OCI-LY3 (cell line): Measurements from ENCODE around the gene GNAQ.
A peak's percentile ranks its signal among the peaks of the same experiment; 100 is the strongest.

ENCODE experiments used
- H2AFZ ChIP-seq: fragments of 200-600, 300-600 bp; shearing (Covaris generic); 2 replicates; pipeline ENCODE4 v1.6.0; 2014; ENCODE audit warnings: antibody characterized with exemption, low read depth, low read length
- H3K27ac ChIP-seq: fragments of 200-600, 300-600 bp; sonication (generic); 2 replicates; pipeline ENCODE4 v1.5.1; 2014; ENCODE audit warnings: mild to moderate bottlenecking, low read length, moderate library complexity, mixed read lengths
- H3K27me3 ChIP-seq: fragments of 200-600, 300-600 bp; sonication (generic); 2 replicates; pipeline ENCODE4 v1.6.1; 2014; ENCODE audit warnings: low read depth, low read length, mixed read lengths
- H3K36me3 ChIP-seq: fragments of 200-600, 300-600 bp; sonication (generic); replicated peaks from 2 replicates; pipeline ENCODE3; 2014; ENCODE audit warnings: low read depth, low read length, mixed read lengths
- H3K4me1 ChIP-seq: fragments of 300-600, 200-600 bp; sonication (generic); 2 replicates; pipeline ENCODE4 v1.6.1; 2014; ENCODE audit warnings: low read length, mixed read lengths
- H3K4me2 ChIP-seq: fragments of 200-600, 300-600 bp; sonication (generic); 2 replicates; pipeline ENCODE4 v1.6.1; 2014; ENCODE audit warnings: low read length, mixed read lengths
- H3K4me3 ChIP-seq: fragments of 300-600, 200-600 bp; sonication (generic); 2 replicates; pipeline ENCODE4 v1.5.1; 2014; ENCODE audit warnings: antibody characterized with exemption, mild to moderate bottlenecking, low read length, moderate library complexity
- H3K79me2 ChIP-seq: fragments of 300-600, 200-600 bp; shearing (Covaris generic); 2 replicates; pipeline ENCODE4 v1.6.1; 2014; ENCODE audit warnings: mild to moderate bottlenecking, low read length, mixed read lengths
- H3K9ac ChIP-seq: fragments of 300-600, 200-600 bp; shearing (Covaris generic); 2 replicates; pipeline ENCODE4 v1.6.0; 2014; ENCODE audit warnings: mild to moderate bottlenecking, low read length, moderate library complexity
- H3K9me3 ChIP-seq: fragments of 200-600, 300-600 bp; shearing (Covaris generic); 2 replicates; pipeline ENCODE4 v1.6.1; 2014; ENCODE audit warnings: low read length, mixed read lengths; ENCODE audit not compliant: insufficient read depth
- H4K20me1 ChIP-seq: fragments of 200-600, 300-600 bp; sonication (generic); 2 replicates; pipeline ENCODE4 v1.6.1; 2016; ENCODE audit warnings: low read length, mixed read lengths; ENCODE audit not compliant: insufficient read depth
- EZH2phosphoT487 ChIP-seq: fragments of 200-600 bp; shearing (Covaris generic); IDR thresholded peaks from 2 replicates; pipeline ENCODE4 v1.6.1; 2018; ENCODE audit warnings: antibody characterized with exemption, mixed run types, low read depth
- TF ChIP-seq, protein P1 (sequence below): fragments of 200-600, 300-600 bp; sonication (generic); IDR thresholded peaks from 2 replicates; pipeline ENCODE4 v1.5.1; 2014; ENCODE audit warnings: antibody characterized with exemption, low read length, low read depth

Gene GNAQ

DNA sequence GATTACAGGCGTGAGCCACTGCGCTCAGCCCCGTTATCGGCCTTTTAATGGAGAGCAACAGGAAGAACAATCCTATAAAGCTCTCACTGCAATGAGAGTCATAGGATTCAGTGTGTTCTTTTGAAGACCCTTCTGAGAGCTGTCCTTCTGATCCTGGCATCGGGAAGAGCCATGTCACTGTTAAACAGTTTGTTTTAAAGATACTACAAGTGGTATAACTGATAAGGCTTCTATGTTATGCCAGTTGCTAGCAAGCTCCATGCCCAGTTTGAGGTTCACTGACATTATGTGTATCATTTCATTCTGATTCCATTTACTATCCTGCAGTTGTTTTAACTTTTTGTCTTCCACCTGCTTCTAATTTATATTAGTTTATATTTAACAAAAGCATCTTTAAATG, 55.8 kb downstream of the GNAQ start:
- Histone ChIP-seq H3K9me3 (no peaks in the 10 kb centered on the region), H3K4me1 (peaks cover 20% of the 10 kb centered on the region), H3K4me2 (no peak overlapping the region), H3K4me3 (no peak overlapping the region), H3K36me3 (no peaks in the 10 kb centered on the region), H3K27me3 (no peaks in the 10 kb centered on the region), H4K20me1 (no peaks in the 10 kb centered on the region), H3K9ac (no peak overlapping the region), H2AFZ (no peak overlapping the region), H3K79me2 (no peaks in the 10 kb centered on the region), H3K27ac (no peak overlapping the region)
- TF ChIP-seq, protein P1, sequence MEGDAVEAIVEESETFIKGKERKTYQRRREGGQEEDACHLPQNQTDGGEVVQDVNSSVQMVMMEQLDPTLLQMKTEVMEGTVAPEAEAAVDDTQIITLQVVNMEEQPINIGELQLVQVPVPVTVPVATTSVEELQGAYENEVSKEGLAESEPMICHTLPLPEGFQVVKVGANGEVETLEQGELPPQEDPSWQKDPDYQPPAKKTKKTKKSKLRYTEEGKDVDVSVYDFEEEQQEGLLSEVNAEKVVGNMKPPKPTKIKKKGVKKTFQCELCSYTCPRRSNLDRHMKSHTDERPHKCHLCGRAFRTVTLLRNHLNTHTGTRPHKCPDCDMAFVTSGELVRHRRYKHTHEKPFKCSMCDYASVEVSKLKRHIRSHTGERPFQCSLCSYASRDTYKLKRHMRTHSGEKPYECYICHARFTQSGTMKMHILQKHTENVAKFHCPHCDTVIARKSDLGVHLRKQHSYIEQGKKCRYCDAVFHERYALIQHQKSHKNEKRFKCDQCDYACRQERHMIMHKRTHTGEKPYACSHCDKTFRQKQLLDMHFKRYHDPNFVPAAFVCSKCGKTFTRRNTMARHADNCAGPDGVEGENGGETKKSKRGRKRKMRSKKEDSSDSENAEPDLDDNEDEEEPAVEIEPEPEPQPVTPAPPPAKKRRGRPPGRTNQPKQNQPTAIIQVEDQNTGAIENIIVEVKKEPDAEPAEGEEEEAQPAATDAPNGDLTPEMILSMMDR, result no peak
- no peak for TF ChIP-seq EZH2phosphoT487

DNA sequence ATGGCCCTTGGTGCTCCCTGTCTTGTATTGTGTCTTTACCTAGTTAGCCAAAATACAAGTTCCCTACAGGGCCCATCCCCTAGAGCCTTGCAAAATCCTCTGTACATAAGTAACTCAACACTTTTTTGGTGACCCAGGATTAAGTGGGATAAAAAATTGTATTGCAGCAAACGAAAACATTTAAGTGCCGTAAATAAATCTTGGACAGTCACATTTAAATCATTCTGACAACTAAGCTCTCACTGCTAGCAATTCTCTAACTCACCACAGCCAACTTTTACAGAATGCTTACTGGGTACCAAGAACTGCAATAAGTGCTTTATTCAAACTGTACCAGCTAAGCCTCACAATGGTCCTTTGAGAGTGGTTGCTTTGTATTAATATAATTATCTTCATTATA, 56.6 kb downstream of the GNAQ start:
- H2AFZ ChIP-seq, result no peak overlapping the region
- no peaks in the 10 kb centered on the region for H3K9me3 ChIP-seq
- H3K27ac ChIP-seq, result no peak overlapping the region
- H3K36me3 ChIP-seq, result no peaks in the 10 kb centered on the region
- H3K4me2 ChIP-seq, result no peak overlapping the region
- TF ChIP-seq EZH2phosphoT487, result no peak
- TF ChIP-seq, protein P1, result no peak
- H4K20me1 ChIP-seq, result no peaks in the 10 kb centered on the region
- no peaks in the 10 kb centered on the region for H3K79me2 ChIP-seq
- no peaks in the 10 kb centered on the region for H3K27me3 ChIP-seq
- no peak overlapping the region for H3K9ac ChIP-seq
- H3K4me1 ChIP-seq, result peaks cover 20% of the 10 kb centered on the region
- no peak overlapping the region for H3K4me3 ChIP-seq

DNA sequence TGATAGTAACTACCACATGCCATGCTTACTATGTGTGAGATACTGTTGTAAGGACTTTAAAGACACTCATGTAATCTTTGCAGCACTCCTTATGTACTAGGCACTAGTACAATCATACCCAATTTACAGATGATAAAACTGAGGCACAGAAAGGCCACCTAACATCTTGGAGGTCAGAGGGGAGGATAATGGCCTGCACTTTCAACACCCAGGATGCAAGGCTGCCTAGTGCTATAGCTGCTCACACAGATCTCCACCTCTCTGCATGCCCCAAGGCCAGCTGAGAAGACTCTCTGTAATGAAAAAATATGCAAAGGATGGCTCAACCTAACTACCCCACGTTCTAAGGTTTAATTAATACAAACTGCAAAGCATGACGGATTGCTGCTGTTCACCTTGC, 57.2 kb downstream of the GNAQ start:
- Histone ChIP-seq H3K9ac (no peak overlapping the region), H3K27ac (no peak overlapping the region), H3K4me3 (no peak overlapping the region), H4K20me1 (no peaks in the 10 kb centered on the region), H2AFZ (no peak overlapping the region), H3K9me3 (no peaks in the 10 kb centered on the region), H3K4me1 (peaks cover 20% of the 10 kb centered on the region), H3K27me3 (no peaks in the 10 kb centered on the region), H3K36me3 (no peaks in the 10 kb centered on the region), H3K79me2 (no peaks in the 10 kb centered on the region), H3K4me2 (no peak overlapping the region)
- TF ChIP-seq EZH2phosphoT487, result no peak
- TF ChIP-seq, protein P1, result no peak

DNA sequence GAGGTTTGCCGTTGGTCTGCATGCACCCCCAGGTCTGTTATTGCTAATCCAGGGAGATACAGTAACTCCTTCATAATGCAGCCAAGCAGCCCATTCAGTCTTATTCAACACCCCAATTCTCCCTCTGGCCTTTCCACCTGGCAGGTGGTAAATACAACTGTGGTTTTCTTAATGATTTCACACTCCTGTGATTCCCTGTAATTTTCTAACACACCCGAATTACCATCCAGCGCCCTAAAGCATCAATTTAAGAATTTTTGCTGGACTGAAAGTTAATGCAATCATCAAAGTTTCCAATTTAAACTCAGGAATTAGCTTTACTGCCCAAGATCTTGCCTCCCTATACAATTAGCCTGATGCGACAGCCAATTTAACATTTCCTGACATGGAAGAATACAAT, 62.5 kb downstream of the GNAQ start:
- Histone ChIP-seq H3K4me2 (peak overlapping the region; percentile 66; the same call in 1 of the 2 replicates), H3K9me3 (no peaks in the 10 kb centered on the region), H3K79me2 (no peaks in the 10 kb centered on the region), H3K36me3 (no peaks in the 10 kb centered on the region), H4K20me1 (no peaks in the 10 kb centered on the region), H3K9ac (no peak overlapping the region), H2AFZ (no peak overlapping the region), H3K27me3 (no peaks in the 10 kb centered on the region), H3K4me1 (peaks cover 31% of the 10 kb centered on the region), H3K4me3 (no peak overlapping the region), H3K27ac (no peak overlapping the region)
- TF ChIP-seq, protein P1, result no peak
- no peak for TF ChIP-seq EZH2phosphoT487
